WTC11 (cell line): Measurements from ENCODE around the gene PARD3B. TPM values are rescaled to one million over a fixed set of nuclear protein-coding genes. Genes with fewer than 3 reads are reported as not detected.

ENCODE experiments used
- ATAC-seq: fragments of 200-7000 bp; cut with Tn5 transposase; 2 replicates; pipeline ENCODE4 v1.10.0; 2021; ENCODE audit warnings: mild to moderate bottlenecking, moderate library complexity
- CTCF ChIA-PET: fragments of 300-600 bp; sonication (Branson Sonifier 250); formaldehyde crosslinking; loops from one replicate; lab custom pipeline; 2021; ENCODE audit warnings: antibody characterized with exemption; lab: Charles Lee
- POLR2A ChIA-PET: fragments of 350-600 bp; sonication (Branson Sonifier 250); formaldehyde crosslinking; loops from one replicate; lab custom pipeline; 2021; ENCODE audit warnings: antibody characterized with exemption; lab: Charles Lee
- DNase-seq: peaks from one replicate; pipeline ENCODE4 v3.0.0; 2021; ENCODE audit warnings: low spot score
- H3K27ac Mint-ChIP-seq: 2 replicates; pipeline ENCODE4 v1.8.0; 2021; ENCODE audit warnings: mixed read lengths
- H3K27me3 Mint-ChIP-seq: 2 replicates; pipeline ENCODE4 v1.8.0; 2021; ENCODE audit warnings: low read depth, mild to moderate bottlenecking, moderate library complexity, mixed read lengths
- H3K36me3 Mint-ChIP-seq: 2 replicates; pipeline ENCODE4 v1.8.0; 2021; ENCODE audit warnings: mixed read lengths
- H3K4me1 Mint-ChIP-seq: 2 replicates; pipeline ENCODE4 v1.8.0; 2022; ENCODE audit warnings: mixed read lengths
- H3K4me3 Mint-ChIP-seq: 2 replicates; pipeline ENCODE4 v1.8.0; 2021; ENCODE audit warnings: mild to moderate bottlenecking, moderate library complexity, mixed read lengths
- H3K9me3 Mint-ChIP-seq: 2 replicates; pipeline ENCODE4 v1.8.0; 2021; ENCODE audit warnings: mixed read lengths
- CREM ChIP-seq: sonication (generic); formaldehyde crosslinking; IDR thresholded peaks from 2 replicates; pipeline ENCODE4 v1.8.1; 2022; ENCODE audit warnings: mild to moderate bottlenecking, missing genetic modification reagents, moderate library complexity
- ELF4 ChIP-seq: sonication (generic); formaldehyde crosslinking; IDR thresholded peaks from 2 replicates; pipeline ENCODE4 v1.8.1; 2022; ENCODE audit warnings: low read depth, mild to moderate bottlenecking, moderate library complexity, missing genetic modification reagents
- FOXP1 ChIP-seq: sonication (generic); formaldehyde crosslinking; IDR thresholded peaks from 2 replicates; pipeline ENCODE4 v1.8.0; 2022; ENCODE audit warnings: missing genetic modification reagents, mild to moderate bottlenecking, moderate library complexity, borderline replicate concordance
- GRHL2 ChIP-seq: fragments of 250-450 bp; sonication (Bioruptor Pico); IDR thresholded peaks from 2 replicates; pipeline ENCODE4 v1.8.0; 2022; ENCODE audit warnings: mild to moderate bottlenecking, moderate library complexity; ENCODE audit not compliant: insufficient replicate concordance, severe bottlenecking
- NR1H2 ChIP-seq: sonication (generic); formaldehyde crosslinking; IDR thresholded peaks from 2 replicates; pipeline ENCODE4 v1.9.0; 2021; ENCODE audit warnings: mild to moderate bottlenecking, moderate library complexity, missing genetic modification reagents
- NR3C1 ChIP-seq: sonication (generic); formaldehyde crosslinking; conservative IDR thresholded peaks from 2 replicates; pipeline ENCODE4 v1.8.1; 2023; ENCODE audit warnings: low read depth, mild to moderate bottlenecking, missing genetic modification reagents
- OVOL2 ChIP-seq: fragments of 250-450 bp; sonication (Bioruptor Pico); IDR thresholded peaks from 2 replicates; pipeline ENCODE4 v1.9.0; 2021; ENCODE audit warnings: mild to moderate bottlenecking, borderline replicate concordance
- RELA ChIP-seq: sonication (generic); formaldehyde crosslinking; IDR thresholded peaks from 2 replicates; pipeline ENCODE4 v1.8.1; 2022; ENCODE audit warnings: missing genetic modification reagents, mild to moderate bottlenecking, borderline replicate concordance
- SMAD4 ChIP-seq: sonication (generic); formaldehyde crosslinking; IDR thresholded peaks from 2 replicates; pipeline ENCODE4 v1.8.0; 2022; ENCODE audit warnings: mild to moderate bottlenecking, missing genetic modification reagents
- TEAD1 ChIP-seq: sonication (generic); formaldehyde crosslinking; IDR thresholded peaks from 2 replicates; pipeline ENCODE4 v1.8.0; 2022; ENCODE audit warnings: mild to moderate bottlenecking, missing genetic modification reagents
- ZNF219 ChIP-seq: sonication (generic); formaldehyde crosslinking; IDR thresholded peaks from 2 replicates; pipeline ENCODE4 v1.8.0; 2023; ENCODE audit warnings: missing genetic modification reagents, mild to moderate bottlenecking, borderline replicate concordance
- ZNF232 ChIP-seq: sonication (generic); formaldehyde crosslinking; IDR thresholded peaks from 2 replicates; pipeline ENCODE4 v1.8.0; 2022; ENCODE audit warnings: mild to moderate bottlenecking, missing genetic modification reagents
- ZNF396 ChIP-seq: fragments of 250-450 bp; sonication (Bioruptor Pico); IDR thresholded peaks from 2 replicates; pipeline ENCODE4 v1.8.0; 2021; ENCODE audit warnings: mild to moderate bottlenecking, moderate library complexity, borderline replicate concordance
- ZNF423 ChIP-seq: fragments of 250-450 bp; sonication (Bioruptor Pico); IDR thresholded peaks from 2 replicates; pipeline ENCODE4 v2.1.2; 2022; ENCODE audit warnings: mild to moderate bottlenecking, moderate library complexity
- total RNA-seq: library from RNA; stranded (reverse); gene quantifications from 3 replicates; pipeline ENCODE4 v1.2.3, GENCODE V29; 2021
- TF ChIP-seq, protein P1 (sequence below): sonication (generic); formaldehyde crosslinking; IDR thresholded peaks from 2 replicates; pipeline ENCODE4 v1.8.0; 2022; ENCODE audit warnings: mild to moderate bottlenecking, missing genetic modification reagents
- TF ChIP-seq, protein P2 (sequence below): sonication (generic); formaldehyde crosslinking; IDR thresholded peaks from 2 replicates; pipeline ENCODE4 v1.8.1; 2023; ENCODE audit warnings: mild to moderate bottlenecking, missing genetic modification reagents
- TF ChIP-seq, protein P3 (sequence below): fragments of 250-450 bp; sonication (Bioruptor Pico); IDR thresholded peaks from 2 replicates; pipeline ENCODE4 v1.9.0; 2021; ENCODE audit warnings: mild to moderate bottlenecking
- TF ChIP-seq, protein P4 (sequence below): sonication (generic); formaldehyde crosslinking; IDR thresholded peaks from 2 replicates; pipeline ENCODE4 v1.8.0; 2023; ENCODE audit warnings: missing genetic modification reagents
- TF ChIP-seq, protein P5 (sequence below): sonication (generic); formaldehyde crosslinking; IDR thresholded peaks from 2 replicates; pipeline ENCODE4 v1.8.1; 2022; ENCODE audit warnings: mild to moderate bottlenecking, moderate library complexity, missing genetic modification reagents
- TF ChIP-seq, protein P6 (sequence below): fragments of 250-450 bp; sonication (Bioruptor Pico); IDR thresholded peaks from 2 replicates; pipeline ENCODE4 v1.9.0; 2021; ENCODE audit warnings: mild to moderate bottlenecking, borderline replicate concordance

PARD3B gene
- total RNA-seq, 1 experiment from 2014 or later = 5.6 TPM

DNA sequence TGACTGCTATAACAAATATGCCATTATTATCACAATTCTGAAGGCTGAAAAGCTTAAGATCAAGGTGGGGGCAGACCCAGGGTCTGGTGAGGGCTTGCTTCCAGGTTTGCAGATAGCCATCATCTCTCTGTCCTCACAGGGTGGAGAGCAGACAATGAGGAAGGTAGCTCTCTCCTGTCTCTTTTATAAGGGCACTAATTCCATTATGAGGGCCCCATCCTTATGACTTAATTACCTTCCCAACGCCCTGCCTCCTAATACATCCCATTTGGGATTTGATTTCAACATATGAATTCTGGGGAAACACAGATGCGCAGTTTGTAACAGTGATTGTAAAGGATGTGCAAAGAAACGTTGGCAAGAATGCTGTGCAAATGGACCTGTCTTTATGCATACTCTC lies 44.8 kb downstream of the PARD3B start:
- CTCF ChIA-PET = no interaction called here
- no peak overlapping the region for H3K4me3 Mint-ChIP-seq
- no peak for ATAC-seq
- H3K9me3 Mint-ChIP-seq = peaks cover 18% of the 10 kb centered on the region
- no peaks in the 10 kb centered on the region for H3K27me3 Mint-ChIP-seq
- no peak for DNase-seq
- H3K36me3 Mint-ChIP-seq = peaks cover 9% of the 10 kb centered on the region
- H3K27ac Mint-ChIP-seq = no peak overlapping the region
- peaks cover 6% of the 10 kb centered on the region; the same call in 1 of the 2 replicates for H3K4me1 Mint-ChIP-seq
- TF ChIP-seq FOXP1 (CRISPR knock-in tag) (no peak), ZNF232 (CRISPR knock-in tag) (no peak), RELA (CRISPR knock-in tag) (no peak)
- POLR2A ChIA-PET = no interaction called here

DNA sequence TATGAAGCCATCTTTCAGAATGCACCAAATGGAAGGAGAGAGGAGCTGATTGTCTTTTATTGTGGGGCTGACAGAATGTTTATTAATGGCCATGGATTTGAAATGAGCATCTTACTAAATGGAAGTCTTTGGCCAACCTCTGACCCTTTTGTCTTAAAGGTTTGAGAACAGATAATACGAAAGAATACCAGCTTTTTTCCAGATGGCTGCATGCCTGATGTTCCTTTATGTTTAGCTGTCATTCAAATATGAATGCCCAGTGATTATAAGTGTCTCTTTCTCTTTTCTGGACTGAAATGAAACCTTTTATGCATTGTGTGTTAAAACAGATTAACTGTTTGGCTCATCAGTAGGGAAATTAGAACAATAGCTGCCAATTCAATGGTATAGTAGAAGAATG lies 46.0 kb downstream of the PARD3B start:
- H3K27me3 Mint-ChIP-seq = no peaks in the 10 kb centered on the region
- DNase-seq = no peak
- ATAC-seq = no peak
- TF ChIP-seq CREM (no peak), SMAD4 (CRISPR knock-in tag) (no peak), ZNF219 (CRISPR knock-in tag) (no peak), NR3C1 (no peak), ZNF396 (no peak), ZNF423 (CRISPR knock-in tag) (no peak), OVOL2 (CRISPR knock-in tag) (no peak)
- TF ChIP-seq, protein P1, sequence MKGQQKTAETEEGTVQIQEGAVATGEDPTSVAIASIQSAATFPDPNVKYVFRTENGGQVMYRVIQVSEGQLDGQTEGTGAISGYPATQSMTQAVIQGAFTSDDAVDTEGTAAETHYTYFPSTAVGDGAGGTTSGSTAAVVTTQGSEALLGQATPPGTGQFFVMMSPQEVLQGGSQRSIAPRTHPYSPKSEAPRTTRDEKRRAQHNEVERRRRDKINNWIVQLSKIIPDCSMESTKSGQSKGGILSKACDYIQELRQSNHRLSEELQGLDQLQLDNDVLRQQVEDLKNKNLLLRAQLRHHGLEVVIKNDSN (CRISPR knock-in tag) = no peak
- TF ChIP-seq, protein P2, sequence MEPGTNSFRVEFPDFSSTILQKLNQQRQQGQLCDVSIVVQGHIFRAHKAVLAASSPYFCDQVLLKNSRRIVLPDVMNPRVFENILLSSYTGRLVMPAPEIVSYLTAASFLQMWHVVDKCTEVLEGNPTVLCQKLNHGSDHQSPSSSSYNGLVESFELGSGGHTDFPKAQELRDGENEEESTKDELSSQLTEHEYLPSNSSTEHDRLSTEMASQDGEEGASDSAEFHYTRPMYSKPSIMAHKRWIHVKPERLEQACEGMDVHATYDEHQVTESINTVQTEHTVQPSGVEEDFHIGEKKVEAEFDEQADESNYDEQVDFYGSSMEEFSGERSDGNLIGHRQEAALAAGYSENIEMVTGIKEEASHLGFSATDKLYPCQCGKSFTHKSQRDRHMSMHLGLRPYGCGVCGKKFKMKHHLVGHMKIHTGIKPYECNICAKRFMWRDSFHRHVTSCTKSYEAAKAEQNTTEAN = no peak
- TF ChIP-seq, protein P3, sequence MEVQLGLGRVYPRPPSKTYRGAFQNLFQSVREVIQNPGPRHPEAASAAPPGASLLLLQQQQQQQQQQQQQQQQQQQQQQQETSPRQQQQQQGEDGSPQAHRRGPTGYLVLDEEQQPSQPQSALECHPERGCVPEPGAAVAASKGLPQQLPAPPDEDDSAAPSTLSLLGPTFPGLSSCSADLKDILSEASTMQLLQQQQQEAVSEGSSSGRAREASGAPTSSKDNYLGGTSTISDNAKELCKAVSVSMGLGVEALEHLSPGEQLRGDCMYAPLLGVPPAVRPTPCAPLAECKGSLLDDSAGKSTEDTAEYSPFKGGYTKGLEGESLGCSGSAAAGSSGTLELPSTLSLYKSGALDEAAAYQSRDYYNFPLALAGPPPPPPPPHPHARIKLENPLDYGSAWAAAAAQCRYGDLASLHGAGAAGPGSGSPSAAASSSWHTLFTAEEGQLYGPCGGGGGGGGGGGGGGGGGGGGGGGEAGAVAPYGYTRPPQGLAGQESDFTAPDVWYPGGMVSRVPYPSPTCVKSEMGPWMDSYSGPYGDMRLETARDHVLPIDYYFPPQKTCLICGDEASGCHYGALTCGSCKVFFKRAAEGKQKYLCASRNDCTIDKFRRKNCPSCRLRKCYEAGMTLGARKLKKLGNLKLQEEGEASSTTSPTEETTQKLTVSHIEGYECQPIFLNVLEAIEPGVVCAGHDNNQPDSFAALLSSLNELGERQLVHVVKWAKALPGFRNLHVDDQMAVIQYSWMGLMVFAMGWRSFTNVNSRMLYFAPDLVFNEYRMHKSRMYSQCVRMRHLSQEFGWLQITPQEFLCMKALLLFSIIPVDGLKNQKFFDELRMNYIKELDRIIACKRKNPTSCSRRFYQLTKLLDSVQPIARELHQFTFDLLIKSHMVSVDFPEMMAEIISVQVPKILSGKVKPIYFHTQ (CRISPR knock-in tag) = no peak
- TF ChIP-seq, all 79 proteins: peak for 0
- ChIA-PET POLR2A (no interaction called here), CTCF (no interaction called here)
- H3K9me3 Mint-ChIP-seq = peaks cover 18% of the 10 kb centered on the region
- H3K4me3 Mint-ChIP-seq = no peak overlapping the region
- peaks cover 9% of the 10 kb centered on the region for H3K36me3 Mint-ChIP-seq
- H3K27ac Mint-ChIP-seq = no peak overlapping the region
- H3K4me1 Mint-ChIP-seq = peaks cover 6% of the 10 kb centered on the region; the same call in 1 of the 2 replicates

DNA sequence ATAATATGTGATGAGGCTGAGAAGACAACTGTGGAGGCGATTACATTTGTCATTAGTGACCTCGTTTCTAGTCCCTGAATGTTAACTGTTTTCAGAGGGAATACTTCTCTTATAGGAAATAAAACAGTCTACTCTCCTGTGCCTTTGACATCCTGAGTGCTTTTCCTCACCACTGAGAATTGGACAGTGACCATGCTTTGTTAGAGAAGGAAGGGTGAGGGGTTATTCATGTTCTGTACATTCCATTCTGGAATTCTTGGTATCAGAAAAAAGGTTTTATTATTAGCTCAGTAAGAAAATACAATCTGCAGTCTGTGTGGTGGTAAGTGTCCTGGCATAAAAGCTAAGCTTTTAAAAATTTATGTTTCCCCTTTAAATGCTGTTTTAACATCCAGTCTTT lies 58.8 kb downstream of the PARD3B start:
- Mint-ChIP-seq H3K9me3 (peaks cover 15% of the 10 kb centered on the region), H3K4me3 (no peak overlapping the region), H3K4me1 (peaks cover 11% of the 10 kb centered on the region), H3K27ac (no peak overlapping the region), H3K27me3 (no peaks in the 10 kb centered on the region), H3K36me3 (peaks cover 5% of the 10 kb centered on the region; the same call in 1 of the 2 replicates)
- ATAC-seq = no peak
- TF ChIP-seq GRHL2 (CRISPR knock-in tag) = no peak
- TF ChIP-seq, protein P2 = no peak
- TF ChIP-seq, protein P4, sequence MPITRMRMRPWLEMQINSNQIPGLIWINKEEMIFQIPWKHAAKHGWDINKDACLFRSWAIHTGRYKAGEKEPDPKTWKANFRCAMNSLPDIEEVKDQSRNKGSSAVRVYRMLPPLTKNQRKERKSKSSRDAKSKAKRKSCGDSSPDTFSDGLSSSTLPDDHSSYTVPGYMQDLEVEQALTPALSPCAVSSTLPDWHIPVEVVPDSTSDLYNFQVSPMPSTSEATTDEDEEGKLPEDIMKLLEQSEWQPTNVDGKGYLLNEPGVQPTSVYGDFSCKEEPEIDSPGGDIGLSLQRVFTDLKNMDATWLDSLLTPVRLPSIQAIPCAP (CRISPR knock-in tag) = no peak
- TF ChIP-seq NR1H2 (CRISPR knock-in tag) = no peak
- no peak for TF ChIP-seq ZNF396
- TF ChIP-seq, protein P5, sequence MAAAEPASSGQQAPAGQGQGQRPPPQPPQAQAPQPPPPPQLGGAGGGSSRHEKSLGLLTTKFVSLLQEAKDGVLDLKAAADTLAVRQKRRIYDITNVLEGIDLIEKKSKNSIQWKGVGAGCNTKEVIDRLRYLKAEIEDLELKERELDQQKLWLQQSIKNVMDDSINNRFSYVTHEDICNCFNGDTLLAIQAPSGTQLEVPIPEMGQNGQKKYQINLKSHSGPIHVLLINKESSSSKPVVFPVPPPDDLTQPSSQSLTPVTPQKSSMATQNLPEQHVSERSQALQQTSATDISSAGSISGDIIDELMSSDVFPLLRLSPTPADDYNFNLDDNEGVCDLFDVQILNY (CRISPR knock-in tag) = no peak
- no peak for TF ChIP-seq ELF4 (CRISPR knock-in tag)
- TF ChIP-seq, protein P6, sequence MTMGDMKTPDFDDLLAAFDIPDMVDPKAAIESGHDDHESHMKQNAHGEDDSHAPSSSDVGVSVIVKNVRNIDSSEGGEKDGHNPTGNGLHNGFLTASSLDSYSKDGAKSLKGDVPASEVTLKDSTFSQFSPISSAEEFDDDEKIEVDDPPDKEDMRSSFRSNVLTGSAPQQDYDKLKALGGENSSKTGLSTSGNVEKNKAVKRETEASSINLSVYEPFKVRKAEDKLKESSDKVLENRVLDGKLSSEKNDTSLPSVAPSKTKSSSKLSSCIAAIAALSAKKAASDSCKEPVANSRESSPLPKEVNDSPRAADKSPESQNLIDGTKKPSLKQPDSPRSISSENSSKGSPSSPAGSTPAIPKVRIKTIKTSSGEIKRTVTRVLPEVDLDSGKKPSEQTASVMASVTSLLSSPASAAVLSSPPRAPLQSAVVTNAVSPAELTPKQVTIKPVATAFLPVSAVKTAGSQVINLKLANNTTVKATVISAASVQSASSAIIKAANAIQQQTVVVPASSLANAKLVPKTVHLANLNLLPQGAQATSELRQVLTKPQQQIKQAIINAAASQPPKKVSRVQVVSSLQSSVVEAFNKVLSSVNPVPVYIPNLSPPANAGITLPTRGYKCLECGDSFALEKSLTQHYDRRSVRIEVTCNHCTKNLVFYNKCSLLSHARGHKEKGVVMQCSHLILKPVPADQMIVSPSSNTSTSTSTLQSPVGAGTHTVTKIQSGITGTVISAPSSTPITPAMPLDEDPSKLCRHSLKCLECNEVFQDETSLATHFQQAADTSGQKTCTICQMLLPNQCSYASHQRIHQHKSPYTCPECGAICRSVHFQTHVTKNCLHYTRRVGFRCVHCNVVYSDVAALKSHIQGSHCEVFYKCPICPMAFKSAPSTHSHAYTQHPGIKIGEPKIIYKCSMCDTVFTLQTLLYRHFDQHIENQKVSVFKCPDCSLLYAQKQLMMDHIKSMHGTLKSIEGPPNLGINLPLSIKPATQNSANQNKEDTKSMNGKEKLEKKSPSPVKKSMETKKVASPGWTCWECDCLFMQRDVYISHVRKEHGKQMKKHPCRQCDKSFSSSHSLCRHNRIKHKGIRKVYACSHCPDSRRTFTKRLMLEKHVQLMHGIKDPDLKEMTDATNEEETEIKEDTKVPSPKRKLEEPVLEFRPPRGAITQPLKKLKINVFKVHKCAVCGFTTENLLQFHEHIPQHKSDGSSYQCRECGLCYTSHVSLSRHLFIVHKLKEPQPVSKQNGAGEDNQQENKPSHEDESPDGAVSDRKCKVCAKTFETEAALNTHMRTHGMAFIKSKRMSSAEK (CRISPR knock-in tag) = no peak
- no peak for TF ChIP-seq TEAD1 (CRISPR knock-in tag)
- TF ChIP-seq ZNF232 (CRISPR knock-in tag) = no peak
- ChIA-PET CTCF (no interaction called here), POLR2A (no interaction called here)
- DNase-seq = no peak
